ENCODE data around the gene ACP7. TPM values are rescaled to one million over a fixed set of nuclear protein-coding genes. Genes with fewer than 3 reads are reported as not detected.

The ACP7 gene
- total and polyA plus RNA-seq, 2 of the 4 experiments (the other 2 are of a cell fraction), result not detected

GRCh38 chr19:39097299-39097698, 13.1 kb downstream of the ACP7 start:
- no peaks in the 10 kb centered on the region for H3K9me3 ChIP-seq (ENCODE audit: control insufficient read depth, insufficient read depth, low read length)
- no peak overlapping the region for H2BK120ac ChIP-seq (ENCODE audit: low read depth, low read length)
- ChIA-PET CTCF (no interaction called here), POLR2A (ENCODE audit: unreplicated experiment) (no interaction called here)
- no peak overlapping the region for H3K27ac ChIP-seq (ENCODE audit: insufficient read depth, low read length)
- H3K79me1 ChIP-seq (ENCODE audit: low read depth in 1 of 2, low read length in 2 of 2), result no peaks in the 10 kb centered on the region
- no peak overlapping the region for H3K9ac ChIP-seq (ENCODE audit: low read depth, low read length)
- WGBS, 2 experiments (ENCODE audit: extremely low coverage in 2 of 2, insufficient read length in 1 of 2), result 79% methylated on average over 3 of the region's 5 CpGs; no CpG with 5 or more reads in 1 of the 2 experiments
- no peaks in the 10 kb centered on the region for H3K36me3 ChIP-seq (ENCODE audit: control insufficient read depth, insufficient read depth, low read length)
- H2BK5ac ChIP-seq (ENCODE audit: low read depth, low read length, poor library complexity, severe bottlenecking), result no peak overlapping the region
- no peaks in the 10 kb centered on the region for H3K9me1 ChIP-seq (ENCODE audit: insufficient read depth, low read length)
- H3K4me2 ChIP-seq (ENCODE audit: low read depth, low read length), result no peak overlapping the region
- no peak overlapping the region for H3K23ac ChIP-seq (ENCODE audit: low read depth, low read length)
- H4K20me1 ChIP-seq (ENCODE audit: insufficient read depth, low read length), result no peaks in the 10 kb centered on the region
- no peak overlapping the region for H3K14ac ChIP-seq (replicated peaks; ENCODE audit: low read depth, low read length)
- DNase-seq (no peak), ATAC-seq (ENCODE audit: low read depth) (no peak)
- no peak overlapping the region for H4K91ac ChIP-seq (ENCODE audit: insufficient read depth, low read depth, low read length)
- no peak overlapping the region for H2AK5ac ChIP-seq (ENCODE audit: low read depth, low read length)
- H2BK20ac ChIP-seq (ENCODE audit: low read depth, low read length), result no peak overlapping the region
- BruUV-seq (replicated peaks), result no TSS peak
- no peak overlapping the region for H3K4ac ChIP-seq (ENCODE audit: low read depth, low read length)
- no peak overlapping the region for H4K5ac ChIP-seq (ENCODE audit: low read depth, low read length)
- peaks cover 17% of the 10 kb centered on the region for H3K27me3 ChIP-seq (ENCODE audit: control insufficient read depth, insufficient read depth, low read length)
- H2AK9ac ChIP-seq (replicated peaks; ENCODE audit: low read depth, low read length, poor library complexity), result no peak overlapping the region
- H2AFZ ChIP-seq (replicated peaks; ENCODE audit: low read length, poor library complexity), result no peak overlapping the region
- no peak overlapping the region for H3K4me3 ChIP-seq (ENCODE audit: insufficient read depth, low read depth, low read length)
- no peak overlapping the region for H3K56ac ChIP-seq (ENCODE audit: extremely low read depth, insufficient read depth, low read length)
- dilution Hi-C loops (cut with HindIII; ENCODE audit: low sequenced_read_pairs, unreplicated experiment), result no loop called here
- H4K8ac ChIP-seq (ENCODE audit: low read depth in 2 of 2, low read length in 2 of 2), result no peak overlapping the region
- no peak overlapping the region for H2BK15ac ChIP-seq (ENCODE audit: low read depth, low read length)
- in situ Hi-C loops (cut with MboI; ENCODE audit: low sequenced_read_pairs), result no loop called here
- 0 out of 2 replicates have a peak, but pooled peaks cover 2% of the 10 kb centered on the region for H3K4me1 ChIP-seq (ENCODE audit: control insufficient read depth, insufficient read depth, low read length)
- H3K18ac ChIP-seq (ENCODE audit: low read depth, low read length), result no peak overlapping the region
- no peak for TF ChIP-seq RAD21 (IDR thresholded peaks at IDR 0.05; ENCODE audit: low read length)
- TF ChIP-seq, protein P1, sequence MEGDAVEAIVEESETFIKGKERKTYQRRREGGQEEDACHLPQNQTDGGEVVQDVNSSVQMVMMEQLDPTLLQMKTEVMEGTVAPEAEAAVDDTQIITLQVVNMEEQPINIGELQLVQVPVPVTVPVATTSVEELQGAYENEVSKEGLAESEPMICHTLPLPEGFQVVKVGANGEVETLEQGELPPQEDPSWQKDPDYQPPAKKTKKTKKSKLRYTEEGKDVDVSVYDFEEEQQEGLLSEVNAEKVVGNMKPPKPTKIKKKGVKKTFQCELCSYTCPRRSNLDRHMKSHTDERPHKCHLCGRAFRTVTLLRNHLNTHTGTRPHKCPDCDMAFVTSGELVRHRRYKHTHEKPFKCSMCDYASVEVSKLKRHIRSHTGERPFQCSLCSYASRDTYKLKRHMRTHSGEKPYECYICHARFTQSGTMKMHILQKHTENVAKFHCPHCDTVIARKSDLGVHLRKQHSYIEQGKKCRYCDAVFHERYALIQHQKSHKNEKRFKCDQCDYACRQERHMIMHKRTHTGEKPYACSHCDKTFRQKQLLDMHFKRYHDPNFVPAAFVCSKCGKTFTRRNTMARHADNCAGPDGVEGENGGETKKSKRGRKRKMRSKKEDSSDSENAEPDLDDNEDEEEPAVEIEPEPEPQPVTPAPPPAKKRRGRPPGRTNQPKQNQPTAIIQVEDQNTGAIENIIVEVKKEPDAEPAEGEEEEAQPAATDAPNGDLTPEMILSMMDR (conservative IDR thresholded peaks at IDR 0.05; ENCODE audit: low read depth, low read length), result no peak
- TF ChIP-seq MAFK (IDR thresholded peaks at IDR 0.05; ENCODE audit: low read depth, low read length), result no peak
- TF ChIP-seq FOS (IDR thresholded peaks at IDR 0.05; ENCODE audit: low read depth, low read length), result no peak
- no peak for TF ChIP-seq ELK1 (IDR thresholded peaks at IDR 0.05; ENCODE audit: borderline replicate concordance, low read depth, low read length)
- TF ChIP-seq BHLHE40 (IDR thresholded peaks at IDR 0.05; ENCODE audit: low read depth, low read length), result no peak
- TF ChIP-seq CHD1 (IDR thresholded peaks at IDR 0.05; ENCODE audit: low read depth, low read length), result no peak
- no peak for TF ChIP-seq NFE2L2 (IDR thresholded peaks at IDR 0.05; ENCODE audit: low read depth, low read length)
- TF ChIP-seq SMC3 (IDR thresholded peaks at IDR 0.05; ENCODE audit: low read depth, low read length), result no peak
- TF ChIP-seq RCOR1 (IDR thresholded peaks at IDR 0.05; ENCODE audit: insufficient replicate concordance, low read length), result no peak
- TF ChIP-seq MAZ (IDR thresholded peaks at IDR 0.05; ENCODE audit: borderline replicate concordance, low read depth, low read length), result no peak
- TF ChIP-seq POLR2A (IDR thresholded peaks at IDR 0.05; ENCODE audit: low read depth, low read length), result no peak
- no peak for TF ChIP-seq MXI1 (IDR thresholded peaks at IDR 0.05; ENCODE audit: borderline replicate concordance, low read depth, low read length)
- TF ChIP-seq CEBPB (IDR thresholded peaks at IDR 0.05; ENCODE audit: low read depth, low read length), result no peak
- TF ChIP-seq, protein P2, sequence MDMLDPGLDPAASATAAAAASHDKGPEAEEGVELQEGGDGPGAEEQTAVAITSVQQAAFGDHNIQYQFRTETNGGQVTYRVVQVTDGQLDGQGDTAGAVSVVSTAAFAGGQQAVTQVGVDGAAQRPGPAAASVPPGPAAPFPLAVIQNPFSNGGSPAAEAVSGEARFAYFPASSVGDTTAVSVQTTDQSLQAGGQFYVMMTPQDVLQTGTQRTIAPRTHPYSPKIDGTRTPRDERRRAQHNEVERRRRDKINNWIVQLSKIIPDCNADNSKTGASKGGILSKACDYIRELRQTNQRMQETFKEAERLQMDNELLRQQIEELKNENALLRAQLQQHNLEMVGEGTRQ (IDR thresholded peaks at IDR 0.05; ENCODE audit: low read depth, low read length), result no peak
- TF ChIP-seq RFX5 (IDR thresholded peaks at IDR 0.05; ENCODE audit: low read depth, low read length), result no peak
- intact Hi-C loops (cut with micrococcal nuclease), result no loop called here
